Measurements from ENCODE around the gene SARDH. TPM values are rescaled to one million over a fixed set of nuclear protein-coding genes. Genes with fewer than 3 reads are reported as not detected.

SARDH gene
- polyA plus RNA-seq, 1 donor from 2014 or later: not detected

DNA sequence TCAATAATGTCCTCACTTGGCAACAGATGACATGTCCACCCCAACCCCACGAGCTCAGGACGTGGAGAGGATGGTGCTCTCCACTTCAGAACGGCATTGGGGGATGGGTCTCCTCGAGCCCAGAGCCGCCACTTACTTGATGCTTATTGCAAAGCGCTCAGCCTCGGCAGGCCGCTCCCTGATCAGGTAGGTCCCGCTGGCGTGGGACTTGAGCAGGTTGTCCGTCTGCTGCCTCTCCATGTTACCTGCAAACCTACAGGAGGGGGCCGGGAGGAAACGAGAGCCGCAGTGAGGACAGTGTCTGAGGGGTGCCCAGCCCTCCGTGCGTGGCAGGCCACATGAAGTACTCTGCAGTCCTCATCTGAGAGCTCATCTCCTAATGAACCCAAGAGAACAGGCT lies 36.6 kb upstream of the SARDH start:
- no peak overlapping the region for H3K27ac ChIP-seq (ENCODE audit: low read length)
- H3K27me3 ChIP-seq (ENCODE audit: insufficient read depth, low read depth, low read length): no peaks in the 10 kb centered on the region
- H3K4me3 ChIP-seq (ENCODE audit: low read length): no peak overlapping the region
- no peak overlapping the region for H3K9ac ChIP-seq (ENCODE audit: low read length)
- TF ChIP-seq EZH2 (IDR thresholded peaks at IDR 0.05; ENCODE audit: borderline replicate concordance, insufficient read depth, low read length, poor library complexity, severe bottlenecking): no peak
- TF ChIP-seq, protein P1, sequence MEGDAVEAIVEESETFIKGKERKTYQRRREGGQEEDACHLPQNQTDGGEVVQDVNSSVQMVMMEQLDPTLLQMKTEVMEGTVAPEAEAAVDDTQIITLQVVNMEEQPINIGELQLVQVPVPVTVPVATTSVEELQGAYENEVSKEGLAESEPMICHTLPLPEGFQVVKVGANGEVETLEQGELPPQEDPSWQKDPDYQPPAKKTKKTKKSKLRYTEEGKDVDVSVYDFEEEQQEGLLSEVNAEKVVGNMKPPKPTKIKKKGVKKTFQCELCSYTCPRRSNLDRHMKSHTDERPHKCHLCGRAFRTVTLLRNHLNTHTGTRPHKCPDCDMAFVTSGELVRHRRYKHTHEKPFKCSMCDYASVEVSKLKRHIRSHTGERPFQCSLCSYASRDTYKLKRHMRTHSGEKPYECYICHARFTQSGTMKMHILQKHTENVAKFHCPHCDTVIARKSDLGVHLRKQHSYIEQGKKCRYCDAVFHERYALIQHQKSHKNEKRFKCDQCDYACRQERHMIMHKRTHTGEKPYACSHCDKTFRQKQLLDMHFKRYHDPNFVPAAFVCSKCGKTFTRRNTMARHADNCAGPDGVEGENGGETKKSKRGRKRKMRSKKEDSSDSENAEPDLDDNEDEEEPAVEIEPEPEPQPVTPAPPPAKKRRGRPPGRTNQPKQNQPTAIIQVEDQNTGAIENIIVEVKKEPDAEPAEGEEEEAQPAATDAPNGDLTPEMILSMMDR (IDR thresholded peaks at IDR 0.05; ENCODE audit: poor library complexity, severe bottlenecking): no peak
- TF ChIP-seq RAD21 (conservative IDR thresholded peaks at IDR 0.05): no peak
- no peak for TF ChIP-seq TAF1 (IDR thresholded peaks at IDR 0.05; ENCODE audit: low read depth)
- H4K20me1 ChIP-seq (ENCODE audit: insufficient read depth): no peaks in the 10 kb centered on the region
- H3F3A ChIP-seq (ENCODE audit: insufficient read depth, low read length, poor library complexity, severe bottlenecking): no peaks in the 10 kb centered on the region
- no peaks in the 10 kb centered on the region for H3K9me2 ChIP-seq (ENCODE audit: insufficient read depth, low read length)
- H3K79me2 ChIP-seq (replicated peaks; ENCODE audit: insufficient read depth, low read length): no peaks in the 10 kb centered on the region
- peaks cover 8% of the 10 kb centered on the region for H3K36me3 ChIP-seq (ENCODE audit: insufficient read depth, low read length)
- no peak overlapping the region for H2AFZ ChIP-seq (ENCODE audit: low read depth, low read length)
- H3K4me2 ChIP-seq (ENCODE audit: low read length): no peak overlapping the region
- no peaks in the 10 kb centered on the region for H3K9me3 ChIP-seq (ENCODE audit: low read length)

DNA sequence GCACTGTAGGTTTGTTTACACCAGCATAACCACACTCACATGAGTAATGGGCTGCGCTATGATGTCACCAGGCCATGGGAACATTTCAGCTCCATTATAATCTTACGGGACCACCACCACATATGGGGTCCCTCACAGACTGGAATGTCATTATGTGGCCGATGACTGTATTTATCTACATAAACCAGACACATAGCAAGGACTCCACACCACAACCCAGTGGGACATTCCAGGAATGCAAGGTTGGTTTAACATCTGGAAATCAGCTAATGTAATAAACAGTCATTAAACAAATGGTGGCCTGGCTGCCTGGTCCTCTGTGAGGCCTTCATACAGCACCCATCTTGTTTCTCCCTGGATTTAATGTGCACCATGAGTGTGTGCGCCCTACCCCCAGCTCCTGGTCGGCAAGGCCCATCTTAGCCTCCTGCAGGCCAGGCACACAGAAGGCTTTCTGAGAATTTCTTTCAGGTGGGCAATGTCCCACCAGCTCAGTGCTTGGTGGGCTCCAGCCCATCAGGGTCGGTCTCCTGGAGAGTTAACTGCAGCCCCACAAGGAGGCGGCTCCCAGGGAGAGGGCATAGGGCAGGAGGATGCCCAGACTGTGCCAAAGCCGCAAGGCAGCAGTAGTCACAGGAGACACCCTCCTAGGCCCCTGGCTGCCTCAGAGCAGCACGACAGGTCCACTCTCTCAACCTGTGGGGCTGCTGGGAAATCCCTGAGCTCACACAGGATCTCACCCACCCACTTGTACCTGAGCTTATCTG lies 35.9 kb upstream of the SARDH start:
- Histone ChIP-seq H3F3A (ENCODE audit: insufficient read depth, low read length, poor library complexity, severe bottlenecking) (no peaks in the 10 kb centered on the region), H3K79me2 (replicated peaks; ENCODE audit: insufficient read depth, low read length) (no peaks in the 10 kb centered on the region), H3K4me2 (ENCODE audit: low read length) (no peak overlapping the region), H3K27ac (ENCODE audit: low read length) (no peak overlapping the region), H3K9ac (ENCODE audit: low read length) (no peak overlapping the region), H3K9me3 (ENCODE audit: low read length) (no peaks in the 10 kb centered on the region), H3K27me3 (ENCODE audit: insufficient read depth, low read depth, low read length) (no peaks in the 10 kb centered on the region), H3K4me3 (ENCODE audit: low read length) (no peak overlapping the region), H3K36me3 (ENCODE audit: insufficient read depth, low read length) (peaks cover 8% of the 10 kb centered on the region), H3K9me2 (ENCODE audit: insufficient read depth, low read length) (no peaks in the 10 kb centered on the region), H2AFZ (ENCODE audit: low read depth, low read length) (no peak overlapping the region), H4K20me1 (ENCODE audit: insufficient read depth) (no peaks in the 10 kb centered on the region)
- TF ChIP-seq, protein P2, sequence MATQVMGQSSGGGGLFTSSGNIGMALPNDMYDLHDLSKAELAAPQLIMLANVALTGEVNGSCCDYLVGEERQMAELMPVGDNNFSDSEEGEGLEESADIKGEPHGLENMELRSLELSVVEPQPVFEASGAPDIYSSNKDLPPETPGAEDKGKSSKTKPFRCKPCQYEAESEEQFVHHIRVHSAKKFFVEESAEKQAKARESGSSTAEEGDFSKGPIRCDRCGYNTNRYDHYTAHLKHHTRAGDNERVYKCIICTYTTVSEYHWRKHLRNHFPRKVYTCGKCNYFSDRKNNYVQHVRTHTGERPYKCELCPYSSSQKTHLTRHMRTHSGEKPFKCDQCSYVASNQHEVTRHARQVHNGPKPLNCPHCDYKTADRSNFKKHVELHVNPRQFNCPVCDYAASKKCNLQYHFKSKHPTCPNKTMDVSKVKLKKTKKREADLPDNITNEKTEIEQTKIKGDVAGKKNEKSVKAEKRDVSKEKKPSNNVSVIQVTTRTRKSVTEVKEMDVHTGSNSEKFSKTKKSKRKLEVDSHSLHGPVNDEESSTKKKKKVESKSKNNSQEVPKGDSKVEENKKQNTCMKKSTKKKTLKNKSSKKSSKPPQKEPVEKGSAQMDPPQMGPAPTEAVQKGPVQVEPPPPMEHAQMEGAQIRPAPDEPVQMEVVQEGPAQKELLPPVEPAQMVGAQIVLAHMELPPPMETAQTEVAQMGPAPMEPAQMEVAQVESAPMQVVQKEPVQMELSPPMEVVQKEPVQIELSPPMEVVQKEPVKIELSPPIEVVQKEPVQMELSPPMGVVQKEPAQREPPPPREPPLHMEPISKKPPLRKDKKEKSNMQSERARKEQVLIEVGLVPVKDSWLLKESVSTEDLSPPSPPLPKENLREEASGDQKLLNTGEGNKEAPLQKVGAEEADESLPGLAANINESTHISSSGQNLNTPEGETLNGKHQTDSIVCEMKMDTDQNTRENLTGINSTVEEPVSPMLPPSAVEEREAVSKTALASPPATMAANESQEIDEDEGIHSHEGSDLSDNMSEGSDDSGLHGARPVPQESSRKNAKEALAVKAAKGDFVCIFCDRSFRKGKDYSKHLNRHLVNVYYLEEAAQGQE (IDR thresholded peaks at IDR 0.05; ENCODE audit: borderline replicate concordance): no peak
- TF ChIP-seq EP300 (conservative IDR thresholded peaks at IDR 0.05; ENCODE audit: poor library complexity, severe bottlenecking): no peak
- TF ChIP-seq, protein P1 (IDR thresholded peaks at IDR 0.05; ENCODE audit: poor library complexity, severe bottlenecking): no peak
- TF ChIP-seq RAD21 (conservative IDR thresholded peaks at IDR 0.05): no peak
- TF ChIP-seq TAF1 (IDR thresholded peaks at IDR 0.05; ENCODE audit: low read depth): no peak
- TF ChIP-seq POLR2AphosphoS5 (IDR thresholded peaks at IDR 0.05): no peak
- TF ChIP-seq EZH2 (IDR thresholded peaks at IDR 0.05; ENCODE audit: borderline replicate concordance, insufficient read depth, low read length, poor library complexity, severe bottlenecking): no peak
- no peak for TF ChIP-seq MXI1 (conservative IDR thresholded peaks at IDR 0.05; ENCODE audit: poor library complexity, severe bottlenecking)
- no peak for TF ChIP-seq SMC3 (conservative IDR thresholded peaks at IDR 0.05; ENCODE audit: poor library complexity)

Measured in neural cell (in vitro differentiated cells).